Large intestine (tissue), 3 donors: Measurements from ENCODE around the gene USP47. TPM values are rescaled to one million over a fixed set of nuclear protein-coding genes. Genes with fewer than 3 reads are reported as not detected.
A peak's percentile ranks its signal among the peaks of the same experiment; 100 is the strongest.
"Not testable (repeated sequence)": the region's sequence is repeated elsewhere in the genome, so short reads cannot be mapped to it uniquely, and the experiment has no call there.

Source experiments
- DNase-seq, 2 donors: peaks; one replicate each; pipeline versions ENCODE4 v3.0.0 to v3.0.0-alpha.2; 2013
- H3K27ac ChIP-seq: one replicate; pipeline ENCODE4 v1.5.1; 2013; ENCODE audit warnings: low read length
- H3K27me3 ChIP-seq: 2 replicates; pipeline ENCODE4 v1.6.1; 2013; ENCODE audit warnings: low read length; ENCODE audit not compliant: control insufficient read depth, insufficient read depth
- H3K36me3 ChIP-seq: 2 replicates; pipeline ENCODE4 v1.6.1; 2013; ENCODE audit warnings: low read length; ENCODE audit not compliant: control insufficient read depth, insufficient read depth
- H3K4me1 ChIP-seq: one replicate; pipeline ENCODE4 v1.6.1; 2013; ENCODE audit warnings: low read length; ENCODE audit not compliant: control insufficient read depth, insufficient read depth
- H3K4me3 ChIP-seq: one replicate; pipeline ENCODE4 v1.5.1; 2013; ENCODE audit warnings: low read length
- H3K9me3 ChIP-seq: one replicate; pipeline ENCODE4 v1.6.1; 2013; ENCODE audit warnings: mild to moderate bottlenecking, low read depth, low read length, moderate library complexity; ENCODE audit not compliant: control insufficient read depth
- WGBS: methylation state at CpG from one replicate; pipeline ENCODE4 v1.1.5; 2013; ENCODE audit warnings: low lambda C conversion rate; ENCODE audit not compliant: insufficient coverage; 5-methylcytosine and 5-hydroxymethylcytosine counted together
- polyA plus RNA-seq: library from polyadenylated mRNA; unstranded; fragments of 120-200 nt; gene quantifications from one replicate; pipeline ENCODE4 v1.2.1, GENCODE V29; 2013

The USP47 gene
- polyA plus RNA-seq, 1 donor, result 64.1 TPM

DNA sequence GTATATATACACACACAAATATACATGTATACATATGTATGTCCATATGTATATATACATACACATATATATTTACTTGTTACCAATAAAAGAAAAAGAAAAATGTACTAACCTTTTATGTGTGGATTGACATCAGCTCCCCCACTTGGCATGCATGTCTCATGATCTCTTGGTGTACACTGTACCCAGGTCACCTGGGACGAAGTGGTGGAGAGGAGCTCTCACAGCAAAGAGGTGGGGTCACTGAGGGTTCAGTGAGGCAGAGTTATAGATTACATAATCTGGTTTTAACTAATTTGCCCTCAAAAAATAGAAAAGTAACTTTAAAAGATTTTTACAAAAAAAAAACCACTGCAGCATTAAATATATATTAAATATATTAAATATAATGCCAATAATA, 15.5 kb upstream of the USP47 start:
- DNase-seq, result no peak
- no CpG with 5 or more reads among the region's 1 CpG for WGBS
- no peak overlapping the region for H3K27ac ChIP-seq
- H3K4me1 ChIP-seq, result no peaks in the 10 kb centered on the region
- no peak overlapping the region for H3K4me3 ChIP-seq
- H3K9me3 ChIP-seq, result no peaks in the 10 kb centered on the region
- H3K36me3 ChIP-seq, result no peaks in the 10 kb centered on the region
- H3K27me3 ChIP-seq, result no peaks in the 10 kb centered on the region

GRCh38 chr11:11827272-11827671, 14.5 kb upstream of the USP47 start:
- Histone ChIP-seq H3K9me3 (no peaks in the 10 kb centered on the region), H3K4me1 (no peaks in the 10 kb centered on the region), H3K27me3 (no peaks in the 10 kb centered on the region), H3K36me3 (no peaks in the 10 kb centered on the region), H3K27ac (no peak overlapping the region), H3K4me3 (no peak overlapping the region)
- whole genome bisulfite sequencing, result no CpG with 5 or more reads among the region's 7 CpGs
- DNase-seq, result no peak

- WGBS, result 33% methylated on average over 1 of the region's 7 CpGs
- not testable (repeated sequence) for DNase-seq, H3K27me3 ChIP-seq, H3K36me3 ChIP-seq, H3K4me1 ChIP-seq, H3K4me3 ChIP-seq, H3K9me3 ChIP-seq, H3K27ac ChIP-seq
These were observed 10.4 kb upstream of the USP47 start for GRCh38 chr11:11831406-11831805.

- Histone ChIP-seq H3K4me1 (no peaks in the 10 kb centered on the region), H3K4me3 (no peak overlapping the region), H3K27me3 (no peaks in the 10 kb centered on the region), H3K36me3 (no peaks in the 10 kb centered on the region), H3K27ac (no peak overlapping the region), H3K9me3 (no peaks in the 10 kb centered on the region)
- no peak for DNase-seq
- 100% methylated on average over 2 of the region's 2 CpGs for WGBS
These were observed 5.0 kb upstream of the USP47 start for GRCh38 chr11:11836676-11837231.

GRCh38 chr11:11839718-11840117, 2.1 kb upstream of the USP47 start:
- H3K4me3 ChIP-seq, result no peak overlapping the region
- H3K9me3 ChIP-seq, result no peaks in the 10 kb centered on the region
- no peak for DNase-seq
- no peak overlapping the region for H3K27ac ChIP-seq
- no peaks in the 10 kb centered on the region for H3K36me3 ChIP-seq
- H3K27me3 ChIP-seq, result no peaks in the 10 kb centered on the region
- peaks cover 6% of the 10 kb centered on the region for H3K4me1 ChIP-seq

DNA sequence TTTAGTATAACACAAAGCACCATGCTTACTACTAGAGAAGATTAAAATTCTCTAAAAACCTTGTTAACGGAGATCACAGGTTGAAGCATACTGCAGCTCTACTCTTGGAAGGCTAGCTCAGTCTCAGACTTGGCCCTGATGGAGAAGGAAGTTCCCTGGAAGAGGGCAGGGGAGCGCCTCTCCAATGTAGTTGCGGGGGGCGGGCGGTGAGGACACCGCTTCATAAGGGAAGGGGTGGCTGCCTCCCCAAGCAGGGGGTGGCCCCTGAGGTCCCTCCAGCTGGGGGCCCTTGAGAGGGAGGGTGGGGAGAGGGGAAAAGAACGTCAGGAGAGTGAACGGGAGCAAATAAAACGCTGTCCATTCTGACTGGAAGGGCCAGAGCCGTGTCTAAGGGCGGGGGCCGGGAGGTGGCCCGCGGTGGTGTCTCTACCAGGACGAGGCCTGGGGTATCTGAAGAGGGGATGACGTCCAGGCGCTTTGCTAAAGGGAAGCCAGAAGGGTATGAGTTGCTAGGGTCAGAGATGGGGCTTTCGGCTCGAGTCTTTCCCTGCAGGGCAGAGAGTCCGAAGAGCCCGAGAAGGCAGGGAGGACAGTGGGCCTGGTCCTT, 553 bp upstream of the USP47 start:
- Histone ChIP-seq H3K4me1 (peaks cover 10% of the 10 kb centered on the region), H3K4me3 (peak overlapping the region; percentile 90), H3K27ac (peak overlapping the region; percentile 99), H3K36me3 (no peaks in the 10 kb centered on the region), H3K27me3 (no peaks in the 10 kb centered on the region), H3K9me3 (no peaks in the 10 kb centered on the region)
- WGBS, result no CpG with 5 or more reads among the region's 21 CpGs
- no peak for DNase-seq

- Histone ChIP-seq H3K4me1 (peaks cover 10% of the 10 kb centered on the region), H3K27ac (peak overlapping the region; percentile 99), H3K27me3 (no peaks in the 10 kb centered on the region), H3K4me3 (peak overlapping the region; percentile 90), H3K36me3 (no peaks in the 10 kb centered on the region), H3K9me3 (no peaks in the 10 kb centered on the region)
- WGBS, result 0% methylated on average over 2 of the region's 18 CpGs
- peak; percentile 50 to 85 for DNase-seq
These were observed 743 bp downstream of the USP47 start for GRCh38 chr11:11842421-11843008.

DNA sequence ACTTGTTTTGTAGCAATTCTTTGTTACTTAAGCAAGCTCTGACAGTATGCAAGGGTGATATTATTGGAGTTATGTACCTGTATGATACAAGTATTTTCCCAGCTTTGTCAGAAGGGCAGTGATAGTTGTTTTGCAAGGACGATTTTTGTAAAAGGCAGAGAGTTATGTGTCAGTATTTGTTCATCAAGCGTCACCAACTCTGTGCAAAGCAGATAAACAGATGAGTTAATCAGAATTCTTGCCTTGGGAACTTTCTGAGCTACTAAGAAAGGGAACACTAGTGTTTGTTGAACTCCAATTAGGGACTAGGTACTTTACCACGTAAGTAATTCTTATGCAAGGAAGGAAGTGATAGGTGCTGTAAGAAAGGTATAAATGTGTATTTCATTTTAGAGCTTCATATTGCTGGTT, 1.4 kb downstream of the USP47 start:
- Histone ChIP-seq H3K9me3 (no peaks in the 10 kb centered on the region), H3K4me1 (peaks cover 10% of the 10 kb centered on the region), H3K4me3 (peak overlapping the region; percentile 90), H3K27ac (peak overlapping the region; percentile 99), H3K27me3 (no peaks in the 10 kb centered on the region), H3K36me3 (no peaks in the 10 kb centered on the region)
- 0% methylated on average over 1 of the region's 3 CpGs for WGBS
- peak; percentile 29 to 58 for DNase-seq

DNA sequence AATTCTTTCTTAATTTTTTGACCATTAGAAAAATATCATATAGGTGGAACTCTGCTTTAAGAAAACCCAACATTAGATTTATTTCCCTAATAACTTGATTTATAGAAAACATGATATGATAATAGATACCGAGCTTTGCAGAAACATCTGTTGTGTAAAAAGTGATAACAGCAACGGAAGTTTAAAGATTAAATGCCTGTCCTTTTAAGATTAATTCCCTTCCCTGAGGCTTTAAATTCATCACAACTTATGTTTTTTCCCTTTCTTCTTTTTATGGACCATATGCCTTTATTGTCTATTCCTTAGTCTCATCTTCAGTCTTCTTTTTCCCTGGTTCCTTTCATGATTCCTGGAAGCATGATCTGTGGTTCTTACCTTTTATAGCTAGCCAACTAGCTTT, 1.9 kb downstream of the USP47 start:
- Histone ChIP-seq H3K36me3 (no peaks in the 10 kb centered on the region), H3K27me3 (no peaks in the 10 kb centered on the region), H3K9me3 (no peaks in the 10 kb centered on the region), H3K4me1 (peaks cover 10% of the 10 kb centered on the region), H3K4me3 (peak overlapping the region; percentile 90), H3K27ac (peak overlapping the region; percentile 99)
- no peak for DNase-seq
- no CpG with 5 or more reads among the region's 2 CpGs for WGBS

DNA sequence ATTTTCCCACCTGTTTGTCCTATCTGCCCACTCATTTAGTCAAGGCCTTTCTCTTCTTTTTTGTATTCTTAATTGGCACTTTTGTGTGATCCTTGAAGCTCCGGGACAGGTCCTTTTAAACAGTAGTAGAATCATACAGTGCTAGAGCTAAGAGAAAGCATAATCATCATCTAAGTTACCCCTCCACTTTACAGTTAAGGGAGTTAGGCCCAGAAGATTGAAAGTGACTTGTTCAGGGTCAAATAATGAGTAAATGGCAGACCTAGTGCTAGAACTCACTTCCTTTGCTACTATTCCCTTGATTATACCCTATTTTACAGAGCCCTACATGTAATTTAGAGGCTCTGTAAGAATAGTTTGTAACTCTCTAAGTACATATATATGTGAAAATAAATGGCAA, 2.5 kb downstream of the USP47 start:
- Histone ChIP-seq H3K27ac (peak overlapping the region; percentile 99), H3K27me3 (no peaks in the 10 kb centered on the region), H3K9me3 (no peaks in the 10 kb centered on the region), H3K36me3 (no peaks in the 10 kb centered on the region), H3K4me3 (peak overlapping the region; percentile 90), H3K4me1 (peaks cover 14% of the 10 kb centered on the region)
- no CpG with 5 or more reads among the region's 1 CpG for WGBS
- no peak for DNase-seq

GRCh38 chr11:11845071-11845470, 3.3 kb downstream of the USP47 start:
- Histone ChIP-seq H3K4me1 (peaks cover 14% of the 10 kb centered on the region), H3K9me3 (no peaks in the 10 kb centered on the region), H3K27ac (no peak overlapping the region), H3K27me3 (no peaks in the 10 kb centered on the region), H3K4me3 (no peak overlapping the region), H3K36me3 (no peaks in the 10 kb centered on the region)
- DNase-seq, result peak in 1 of 2 donors; percentile 59
